Left kidney (tissue), 2 donors: Measurements from ENCODE around the gene DOLPP1. TPM values are rescaled to one million over a fixed set of nuclear protein-coding genes. Genes with fewer than 3 reads are reported as not detected.

Experiments
- DNase-seq: peaks from one replicate; pipeline ENCODE4 v3.0.0-alpha.2; 2013
- polyA plus RNA-seq: library from polyadenylated mRNA; unstranded; fragments of 120-200 nt; gene quantifications from one replicate; pipeline ENCODE4 v1.2.1, GENCODE V29; 2013; ENCODE audit not compliant: insufficient read length

DOLPP1 gene
- polyA plus RNA-seq, 1 donor, result 20.2 TPM

GRCh38 chr9:129060991-129061390 is 19.9 kb upstream of the DOLPP1 start:
- DNase-seq, result no peak

GRCh38 chr9:129063061-129063460 is 17.9 kb upstream of the DOLPP1 start:
- DNase-seq, result no peak

GRCh38 chr9:129064499-129064908 is 16.4 kb upstream of the DOLPP1 start:
- no peak for DNase-seq

GRCh38 chr9:129068110-129068509 is 12.8 kb upstream of the DOLPP1 start:
- no peak for DNase-seq

- no peak for DNase-seq
Observed at GRCh38 chr9:129068990-129069861, 11.7 kb upstream of the DOLPP1 start.

GRCh38 chr9:129069862-129070641 is 10.9 kb upstream of the DOLPP1 start:
- DNase-seq, result no peak

GRCh38 chr9:129070696-129071525 is 10.0 kb upstream of the DOLPP1 start:
- DNase-seq, result no peak

GRCh38 chr9:129071526-129072126 is 9.3 kb upstream of the DOLPP1 start:
- no peak for DNase-seq

GRCh38 chr9:129072171-129072570 is 8.7 kb upstream of the DOLPP1 start:
- DNase-seq, result no peak

- no peak for DNase-seq
Observed at GRCh38 chr9:129073404-129073803, 7.5 kb upstream of the DOLPP1 start.

GRCh38 chr9:129074106-129074505 is 6.8 kb upstream of the DOLPP1 start:
- DNase-seq, result no peak

GRCh38 chr9:129075996-129076639 is 4.8 kb upstream of the DOLPP1 start:
- DNase-seq, result no peak

GRCh38 chr9:129076640-129077037 is 4.3 kb upstream of the DOLPP1 start:
- no peak for DNase-seq

GRCh38 chr9:129077236-129077635 is 3.7 kb upstream of the DOLPP1 start:
- no peak for DNase-seq

- DNase-seq, result no peak
Observed at GRCh38 chr9:129078691-129079503, 2.0 kb upstream of the DOLPP1 start.

- DNase-seq, result no peak
Observed at GRCh38 chr9:129079829-129080228, 1.1 kb upstream of the DOLPP1 start.

- no peak for DNase-seq
Observed at GRCh38 chr9:129080298-129080600, 662 bp upstream of the DOLPP1 start.

- no peak for DNase-seq
Observed at GRCh38 chr9:129081388-129081904, 535 bp downstream of the DOLPP1 start.

GRCh38 chr9:129084087-129084486 is 3.2 kb downstream of the DOLPP1 start:
- DNase-seq, result no peak

GRCh38 chr9:129089246-129089645 is 8.3 kb downstream of the DOLPP1 start:
- no peak for DNase-seq
